Sigmoid colon (tissue), 7 donors: ENCODE results near the gene SUSD2. TPM values are rescaled to one million over a fixed set of nuclear protein-coding genes. Genes with fewer than 3 reads are reported as not detected.
"Not testable (repeated sequence)": the region's sequence is repeated elsewhere in the genome, so short reads cannot be mapped to it uniquely, and the experiment has no call there.

Source experiments
- DNase-seq: peaks from one replicate; pipeline ENCODE4 v3.0.0-alpha.2; 2019
- H3K27ac ChIP-seq, 4 donors: fragments of 200-600 bp; sonication (generic); one replicate each; pipeline ENCODE4 v1.5.1; 2016 to 2019; ENCODE audit warnings: mild to moderate bottlenecking in 1 of 4
- H3K27me3 ChIP-seq, 3 donors: fragments of 200-600 bp; sonication (generic); one replicate each; pipeline ENCODE4 v1.5.1; 2019; ENCODE audit warnings: mild to moderate bottlenecking in 1 of 3
- H3K36me3 ChIP-seq, 4 donors: fragments of 200-600 bp; sonication (generic); one replicate each; pipeline ENCODE4 v1.5.1; 2016 to 2019
- H3K4me1 ChIP-seq, 4 donors: fragments of 200-600 bp; sonication (generic); one replicate each; pipeline ENCODE4 v1.5.1; 2017 to 2019
- H3K4me3 ChIP-seq, 4 donors: fragments of 200-600 bp; sonication (generic); one replicate each; pipeline ENCODE4 v1.5.1; 2017 to 2019; ENCODE audit warnings: mild to moderate bottlenecking in 2 of 4, moderate library complexity in 1 of 4
- H3K9me3 ChIP-seq, 4 donors: fragments of 200-600 bp in 3 of 4; sonication (generic) in 3 of 4; one replicate each; pipeline versions ENCODE4 v1.5.1 to v1.6.1; 2013 to 2019
- EP300 ChIP-seq, 4 donors: sonication (generic); formaldehyde crosslinking; IDR thresholded peaks; one replicate each; pipeline ENCODE4 v1.6.1; 2017; ENCODE audit warnings: antibody characterized with exemption in 4 of 4
- POLR2A ChIP-seq, 2 donors: fragments of 450-650 bp; IDR thresholded peaks; one replicate each; pipeline ENCODE4 v1.6.1; 2016; ENCODE audit warnings: antibody characterized with exemption in 2 of 2, mild to moderate bottlenecking in 2 of 2, moderate library complexity in 2 of 2
- POLR2AphosphoS5 ChIP-seq, 4 donors: sonication (generic); formaldehyde crosslinking; IDR thresholded peaks; one replicate each; pipeline ENCODE4 v1.6.1; 2017; ENCODE audit warnings: antibody characterized with exemption in 4 of 4
- WGBS, 2 donors: extraction: QIAGEN DNeasy Blood & Tissue Kit; methylation state at CpG; one replicate each; pipeline ENCODE4 v1.1.7; 2013; 5-methylcytosine and 5-hydroxymethylcytosine counted together
- intact Hi-C: fragments of 100-400 bp; cut with DNase I; formaldehyde crosslinking; loops from one replicate; pipeline ENCODE4 v1.15.1; 2023
- polyA plus RNA-seq, 3 donors: library from polyadenylated mRNA; stranded (reverse); fragments of 200-250 nt; gene quantifications; one replicate each; pipeline ENCODE4 v1.2.3, GENCODE V29; 2013
- total RNA-seq, 4 donors: library from RNA; depleted of rRNA; stranded (reverse); fragments of >200 nt; gene quantifications; one replicate each; pipeline ENCODE4 v1.1.0, GENCODE V29; 2016
- TF ChIP-seq, protein P1 (sequence below), 4 experiments: fragments of 450-650 bp in 3 of 4; fragments of 200-600 bp in 1 of 4; IDR thresholded peaks; one replicate each; pipeline ENCODE4 v1.5.1; 2016 to 2019; ENCODE audit warnings: antibody characterized with exemption in 4 of 4, mild to moderate bottlenecking in 3 of 4, moderate library complexity in 2 of 4
- donor health status: healthy with polysubstance abuse.
- donor health status: Bipolar disorder and iron deficiency.
- donor health status: healthy.

The SUSD2 gene
- total and polyA plus RNA-seq, 7 donors: 1.2 to 8.6 (median 3.0) TPM; not detected in 2

DNA sequence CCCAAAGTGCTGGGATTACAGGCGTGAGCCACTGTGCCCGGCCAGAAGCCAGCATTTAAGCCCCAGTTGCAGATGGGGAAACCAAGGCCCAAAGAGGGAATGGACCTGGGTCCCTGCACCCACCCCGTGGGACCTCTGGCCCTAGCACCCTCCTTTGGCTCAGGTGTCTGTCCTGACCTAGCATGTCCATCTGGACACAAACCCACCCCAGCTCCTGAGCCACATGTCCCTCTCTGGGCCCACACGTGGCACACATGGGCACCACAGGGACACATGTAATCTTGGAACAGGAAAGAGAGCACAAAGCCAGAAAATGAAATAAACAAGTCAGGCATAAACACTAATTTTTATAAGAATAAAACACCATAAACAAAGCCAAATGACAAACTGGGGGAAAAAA is 54.0 kb downstream of the SUSD2 start:
- Histone ChIP-seq H3K27me3 (no peaks in the 10 kb centered on the region), H3K4me3 (no peak overlapping the region), H3K4me1 (no peaks in the 10 kb centered on the region), H3K9me3 (no peaks in the 10 kb centered on the region), H3K27ac (no peak overlapping the region), H3K36me3 (no peaks in the 10 kb centered on the region)
- DNase-seq: no peak
- intact Hi-C loops: no loop called here
- WGBS, 2 donors: 92 to 93% methylated on average over 4 of the region's 4 CpGs
- no peak for TF ChIP-seq POLR2A (IDR thresholded peaks at IDR 0.05)
- TF ChIP-seq POLR2AphosphoS5 (IDR thresholded peaks at IDR 0.05): no peak
- no peak for TF ChIP-seq EP300 (IDR thresholded peaks at IDR 0.05)
- TF ChIP-seq, protein P1, sequence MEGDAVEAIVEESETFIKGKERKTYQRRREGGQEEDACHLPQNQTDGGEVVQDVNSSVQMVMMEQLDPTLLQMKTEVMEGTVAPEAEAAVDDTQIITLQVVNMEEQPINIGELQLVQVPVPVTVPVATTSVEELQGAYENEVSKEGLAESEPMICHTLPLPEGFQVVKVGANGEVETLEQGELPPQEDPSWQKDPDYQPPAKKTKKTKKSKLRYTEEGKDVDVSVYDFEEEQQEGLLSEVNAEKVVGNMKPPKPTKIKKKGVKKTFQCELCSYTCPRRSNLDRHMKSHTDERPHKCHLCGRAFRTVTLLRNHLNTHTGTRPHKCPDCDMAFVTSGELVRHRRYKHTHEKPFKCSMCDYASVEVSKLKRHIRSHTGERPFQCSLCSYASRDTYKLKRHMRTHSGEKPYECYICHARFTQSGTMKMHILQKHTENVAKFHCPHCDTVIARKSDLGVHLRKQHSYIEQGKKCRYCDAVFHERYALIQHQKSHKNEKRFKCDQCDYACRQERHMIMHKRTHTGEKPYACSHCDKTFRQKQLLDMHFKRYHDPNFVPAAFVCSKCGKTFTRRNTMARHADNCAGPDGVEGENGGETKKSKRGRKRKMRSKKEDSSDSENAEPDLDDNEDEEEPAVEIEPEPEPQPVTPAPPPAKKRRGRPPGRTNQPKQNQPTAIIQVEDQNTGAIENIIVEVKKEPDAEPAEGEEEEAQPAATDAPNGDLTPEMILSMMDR (IDR thresholded peaks at IDR 0.05): no peak

DNA sequence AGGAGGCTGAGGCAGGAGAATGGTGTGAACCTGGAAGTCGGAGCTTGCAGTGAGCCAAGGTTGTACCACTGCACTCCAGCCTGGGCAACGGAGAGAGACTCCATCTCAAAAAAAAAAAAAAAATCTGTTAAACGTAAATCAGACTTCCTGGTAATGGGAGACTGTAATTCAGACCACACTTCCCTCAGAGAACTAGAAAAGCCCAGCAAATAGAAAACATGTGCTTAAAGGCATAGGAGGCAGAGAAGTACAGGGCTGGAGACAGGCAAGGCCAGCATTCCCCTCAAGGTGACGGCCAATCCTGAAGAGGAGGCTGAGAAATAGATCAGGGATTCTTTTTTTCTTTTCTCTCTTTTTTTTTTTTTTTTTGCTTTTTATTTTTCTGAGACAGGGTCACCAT is 55.4 kb downstream of the SUSD2 start:
- H3K4me1 ChIP-seq: no peaks in the 10 kb centered on the region
- H3K27me3 ChIP-seq: no peaks in the 10 kb centered on the region
- DNase-seq: no peak
- H3K36me3 ChIP-seq: no peaks in the 10 kb centered on the region
- no peak overlapping the region for H3K4me3 ChIP-seq
- 65 to 81% methylated on average over 4 of the region's 4 CpGs for WGBS, 2 donors
- no peak overlapping the region for H3K27ac ChIP-seq
- H3K9me3 ChIP-seq: no peaks in the 10 kb centered on the region
- intact Hi-C loops: no loop called here
- TF ChIP-seq POLR2AphosphoS5 (IDR thresholded peaks at IDR 0.05) (no peak), EP300 (IDR thresholded peaks at IDR 0.05) (no peak), POLR2A (IDR thresholded peaks at IDR 0.05) (no peak)
- TF ChIP-seq, protein P1 (IDR thresholded peaks at IDR 0.05): no peak

DNA sequence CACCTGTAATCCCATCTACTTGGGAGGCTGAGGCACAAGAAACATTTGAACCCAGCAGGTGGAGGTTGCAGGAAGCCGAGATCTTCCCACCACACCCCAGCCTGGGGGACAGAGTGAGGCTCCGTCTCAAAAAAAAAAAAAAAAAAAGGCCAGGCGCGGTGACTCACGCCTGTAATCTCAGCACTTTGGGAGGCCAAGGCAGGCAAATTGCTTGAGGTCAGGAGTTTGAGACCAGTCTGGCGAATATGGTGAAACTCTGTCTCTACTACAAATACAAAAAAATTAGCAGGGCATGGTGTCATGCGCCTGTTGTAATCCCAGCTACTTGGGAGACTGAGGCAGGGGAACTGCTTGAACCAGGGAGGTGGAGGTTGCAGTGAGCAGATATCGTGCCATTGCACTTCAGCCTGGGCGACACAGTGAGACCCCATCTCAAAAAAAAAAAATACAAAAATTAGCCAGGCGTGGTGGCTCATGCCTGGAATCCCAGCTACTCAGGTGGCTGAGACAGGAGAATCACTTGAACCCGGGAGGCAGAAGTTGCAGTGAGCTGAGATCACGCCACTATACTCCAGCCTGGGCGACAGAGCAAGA is 56.9 kb downstream of the SUSD2 start:
- 93 to 97% methylated on average over 13 of the region's 13 CpGs for WGBS, 2 donors
- H3K4me3 ChIP-seq, H3K9me3 ChIP-seq, H3K27ac ChIP-seq, H3K36me3 ChIP-seq, H3K4me1 ChIP-seq, H3K27me3 ChIP-seq, intact Hi-C loops, DNase-seq: not testable (repeated sequence)

Other genes starting within 250 kb of the SUSD2 start
- 1 to 10 TPM in 3 of 4 donors, under 1 TPM in 1; 0.71 to 9.4 (median 3.6) TPM for gene GSTT2B, start 220.3 kb upstream of the SUSD2 start, total RNA-seq
- 1 to 10 TPM in 1 of 3 donors, not detected in 2; 6.7 TPM for gene GSTT2B, start 220.3 kb upstream of the SUSD2 start, polyA plus RNA-seq
- gene DDTL, start 214.6 kb upstream of the SUSD2 start, total RNA-seq: 1 to 10 TPM in 1 of 4 donors, under 1 TPM in 1, not detected in 2; 0.55 to 2.0 TPM
- 1 to 10 TPM; 1.2 to 7.3 (median 2.8) TPM for gene DDTL, start 214.6 kb upstream of the SUSD2 start, polyA plus RNA-seq
- gene DDT, start 207.0 kb upstream of the SUSD2 start, total RNA-seq: 100 to 1,000 TPM in 2 of 4 donors, 10 to 100 TPM in 2; 80.9 to 144 (median 111) TPM
- gene DDT, start 207.0 kb upstream of the SUSD2 start, polyA plus RNA-seq: 100 to 1,000 TPM; 261 to 640 (median 486) TPM
- not detected for gene GSTT2, start 201.4 kb upstream of the SUSD2 start, total RNA-seq
- 1 to 10 TPM in 2 of 3 donors, not detected in 1; 1.1 to 1.2 TPM for gene GSTT2, start 201.4 kb upstream of the SUSD2 start, polyA plus RNA-seq
- not detected for gene GSTT4, start 176.0 kb upstream of the SUSD2 start, total RNA-seq
- gene GSTT4, start 176.0 kb upstream of the SUSD2 start, polyA plus RNA-seq: not detected
- gene CABIN1, start 170.2 kb upstream of the SUSD2 start, total RNA-seq: 10 to 100 TPM; 21.2 to 77.3 (median 35.6) TPM
- 10 to 100 TPM; 13.8 to 43.5 (median 15.7) TPM for gene CABIN1, start 170.2 kb upstream of the SUSD2 start, polyA plus RNA-seq
- 10 to 100 TPM; 15.3 to 35.2 (median 24.5) TPM for gene GGT5, start 63.6 kb downstream of the SUSD2 start, total RNA-seq
- gene GGT5, start 63.6 kb downstream of the SUSD2 start, polyA plus RNA-seq: 10 to 100 TPM in 1 of 3 donors, 1 to 10 TPM in 2; 2.8 to 26.2 (median 4.8) TPM
- 10 to 100 TPM; 28.8 to 52.6 (median 38.9) TPM for gene SPECC1L, start 89.3 kb downstream of the SUSD2 start, total RNA-seq
- gene SPECC1L, start 89.3 kb downstream of the SUSD2 start, polyA plus RNA-seq: 10 to 100 TPM; 17.4 to 25.0 (median 22.7) TPM
- 1 to 10 TPM; 2.1 to 5.3 (median 3.3) TPM for gene ADORA2A, start 246.1 kb downstream of the SUSD2 start, total RNA-seq
- 1 to 10 TPM; 1.2 to 9.3 (median 1.8) TPM for gene ADORA2A, start 246.1 kb downstream of the SUSD2 start, polyA plus RNA-seq